ENCODE results near the gene OR5AU1.

OR5AU1 gene

DNA sequence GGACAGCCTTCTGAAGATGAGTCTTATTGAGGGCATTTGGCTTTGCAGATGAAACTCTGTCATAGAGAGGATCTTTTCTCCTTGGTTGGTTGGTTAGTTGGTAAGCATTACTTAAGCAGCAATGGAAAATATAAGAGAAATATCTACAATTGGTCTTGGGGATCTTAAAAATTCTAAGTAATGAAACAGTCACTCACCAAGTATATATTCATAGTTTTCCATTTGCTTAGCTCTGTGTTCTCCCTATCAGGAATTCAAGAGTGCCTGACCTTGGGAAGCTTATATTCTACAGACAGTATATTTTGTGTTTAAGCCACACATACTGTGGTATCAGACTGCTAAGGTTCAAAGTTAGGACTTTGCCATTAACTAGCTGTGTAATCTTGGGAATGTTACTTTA is at the start of gene OR5AU1:
TSS of gene OR5AU1 (minus strand) at position 101 of the 400 bp plus-strand sequence. CDS start 191 bp downstream, outside the sequence.
- no peak for DNase-seq

DNA sequence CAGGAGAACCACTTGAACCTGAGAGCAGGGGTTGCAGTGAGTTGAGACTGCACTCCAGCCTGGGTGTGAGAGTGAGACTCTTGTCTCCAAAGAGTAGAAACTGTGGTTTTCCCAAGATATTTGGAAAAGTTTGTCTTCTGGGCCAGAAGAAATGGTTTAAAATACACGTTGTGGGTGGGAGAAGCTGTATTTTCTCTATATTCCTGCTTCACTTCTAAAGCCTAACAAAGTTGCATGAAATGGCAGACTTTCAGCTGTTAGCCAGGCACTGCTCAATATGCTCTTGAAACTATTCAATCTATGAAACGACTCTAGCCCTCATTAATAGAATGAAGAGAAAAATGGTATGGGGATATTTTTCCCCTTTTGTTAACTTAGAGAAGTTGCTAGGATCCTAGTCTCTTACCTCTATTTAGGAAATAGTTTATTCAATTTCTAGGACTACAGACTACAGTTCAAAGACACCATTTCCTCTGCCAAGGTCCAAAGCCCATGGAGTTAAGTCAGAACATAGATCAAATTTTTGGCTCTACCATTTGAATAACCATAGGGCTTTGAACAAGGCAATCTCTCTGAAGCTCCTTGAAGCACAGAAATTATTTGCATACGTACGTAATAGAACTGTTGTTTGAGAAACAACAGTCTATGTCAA is 49.3 kb upstream of the OR5AU1 start:
- no peak for DNase-seq

DNA sequence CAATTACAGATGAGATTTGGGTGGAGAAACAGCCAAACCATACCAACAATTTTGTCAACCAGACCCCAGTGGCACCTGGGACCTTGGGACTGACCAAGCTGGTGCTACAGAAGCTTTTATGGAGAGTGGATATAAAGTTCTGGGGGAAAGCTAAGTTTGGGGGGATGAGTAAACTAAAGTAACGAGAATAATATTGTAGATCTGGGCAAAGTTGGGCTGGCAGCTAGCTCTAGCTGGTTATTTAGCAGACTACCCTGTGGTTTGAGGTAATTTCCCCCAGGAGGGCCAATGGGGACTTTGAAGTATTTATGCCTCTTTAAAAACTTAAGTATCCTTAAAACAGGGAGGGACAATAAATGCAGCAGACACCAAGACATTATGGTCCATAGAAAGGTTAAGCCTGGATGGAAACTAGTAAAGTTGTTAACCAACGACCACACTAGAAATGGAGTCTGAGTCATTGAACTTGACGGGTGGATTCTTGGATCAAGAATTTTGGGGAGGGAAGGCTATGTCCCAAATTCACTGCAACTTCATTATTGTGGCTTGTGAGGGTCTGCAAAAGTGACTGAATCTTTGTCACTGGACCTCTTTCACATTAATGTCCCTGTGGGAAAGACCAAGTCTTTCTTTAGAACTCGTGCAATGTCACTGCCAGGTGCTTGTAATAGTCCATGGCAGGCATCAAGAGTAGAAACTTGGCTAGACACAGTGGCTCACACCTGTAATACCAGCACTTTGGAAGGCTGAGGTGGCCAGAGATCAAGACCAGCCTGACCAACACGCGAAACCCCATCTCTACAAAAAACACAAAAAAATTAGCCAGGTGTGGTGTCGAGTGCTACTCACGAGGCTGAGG is 48.5 kb upstream of the OR5AU1 start:
- DNase-seq = no peak

DNA sequence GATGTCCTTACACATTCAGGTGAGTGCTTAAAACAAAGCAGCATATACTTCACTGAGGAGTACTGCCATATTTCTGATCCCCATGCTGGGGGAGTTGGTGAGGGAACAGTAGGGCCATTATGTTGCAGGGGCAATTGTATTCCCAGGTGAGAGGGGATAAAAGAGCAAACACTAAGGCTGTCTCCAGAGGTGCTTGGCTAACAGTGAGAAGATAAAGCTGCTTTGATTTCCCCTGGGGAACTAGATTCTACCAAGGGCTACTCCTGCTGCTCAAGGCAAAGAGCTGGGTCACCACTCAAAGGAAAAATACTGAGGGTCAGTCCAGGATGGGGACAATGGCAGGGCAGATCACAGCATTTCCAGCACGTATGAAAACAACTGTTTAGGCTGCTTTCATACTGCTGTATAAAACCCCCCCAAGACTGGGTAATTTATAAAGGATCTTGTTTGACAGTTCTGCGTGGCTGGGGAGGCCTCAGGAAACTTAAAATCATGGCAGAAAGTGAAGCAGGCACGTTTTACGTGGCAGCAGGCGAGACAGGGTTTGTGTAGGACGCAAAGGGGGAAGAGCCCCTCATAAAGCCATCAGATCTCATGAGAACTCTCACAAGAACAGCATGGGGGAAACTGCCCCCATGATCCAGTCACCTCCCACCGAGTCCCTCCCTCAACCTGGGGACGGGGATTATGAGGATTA is 47.8 kb upstream of the OR5AU1 start:
- no peak for DNase-seq

DNA sequence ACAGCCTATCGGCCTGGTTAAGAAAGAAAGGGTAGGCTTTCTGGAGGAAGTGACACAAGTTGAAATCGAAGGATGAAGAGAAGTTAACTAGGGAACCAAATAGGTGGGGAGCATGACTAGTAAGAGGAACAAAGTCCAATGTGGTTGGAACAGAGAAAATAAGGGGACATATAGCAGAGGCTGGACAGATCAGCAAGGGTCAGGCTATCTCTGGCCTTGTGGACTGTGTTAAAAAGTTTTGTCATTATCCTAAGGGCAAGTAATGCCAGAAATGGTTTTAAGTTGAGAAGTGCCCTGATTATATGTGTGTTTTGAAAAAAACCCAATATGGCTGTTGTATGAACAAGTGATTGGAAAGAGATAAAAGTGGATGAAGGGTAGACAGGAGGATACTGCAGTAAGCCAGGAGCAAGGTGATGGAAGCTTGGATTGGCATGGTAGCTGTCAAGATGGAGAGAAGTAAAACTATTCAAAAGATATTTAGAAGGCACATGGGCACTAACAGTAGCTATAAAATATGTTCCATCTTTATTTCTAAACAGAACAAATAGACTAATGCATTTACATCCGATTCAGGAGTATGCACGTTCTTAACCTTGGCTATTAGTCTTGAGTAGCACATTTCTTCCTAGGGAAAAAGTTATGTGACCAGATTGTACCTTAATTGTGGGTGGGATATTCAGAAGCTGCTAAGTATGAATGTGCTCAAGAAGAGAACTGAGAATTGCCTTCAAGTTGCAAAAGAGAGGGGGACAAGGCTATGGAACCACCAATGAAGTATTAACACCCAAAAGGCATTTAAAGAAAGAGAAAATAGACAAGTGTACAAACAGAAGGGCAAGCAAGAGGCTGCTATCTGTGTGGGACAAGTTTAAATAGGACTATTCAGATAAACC is 46.8 kb upstream of the OR5AU1 start:
- DNase-seq = no peak

DNA sequence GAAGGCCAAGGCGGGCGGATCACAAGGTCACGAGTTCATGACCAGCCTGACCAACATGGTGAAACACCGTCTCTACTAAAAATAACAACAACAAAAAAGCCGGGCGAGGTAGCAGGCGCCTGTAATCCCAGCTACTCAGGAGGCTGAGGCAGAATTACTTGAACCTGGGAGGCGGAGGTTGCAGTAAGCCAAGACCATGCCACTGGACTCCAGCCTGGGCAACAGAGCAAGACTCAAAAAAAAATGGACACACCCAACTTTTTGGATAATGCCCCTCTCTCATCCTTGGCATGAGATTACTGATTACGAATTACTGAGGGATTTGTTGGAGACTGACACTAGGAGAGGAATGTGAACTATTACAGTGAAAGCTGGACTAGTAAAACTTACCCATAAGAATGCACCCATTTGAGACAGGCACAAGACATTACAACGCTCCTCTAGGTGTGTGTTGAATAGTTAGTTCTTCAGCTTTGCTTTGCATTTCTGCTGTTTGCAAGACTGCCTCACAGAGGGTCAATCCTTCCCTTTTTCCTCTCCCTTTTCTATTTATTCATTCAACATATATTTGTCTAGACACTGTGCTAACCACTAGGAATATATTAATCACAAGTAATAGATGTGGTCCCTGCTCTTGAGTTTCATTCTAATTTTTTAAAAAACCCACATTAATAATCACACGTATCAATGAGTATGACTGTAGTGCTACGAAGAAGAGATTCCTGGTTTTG is 46.0 kb upstream of the OR5AU1 start:
- DNase-seq = no peak

DNA sequence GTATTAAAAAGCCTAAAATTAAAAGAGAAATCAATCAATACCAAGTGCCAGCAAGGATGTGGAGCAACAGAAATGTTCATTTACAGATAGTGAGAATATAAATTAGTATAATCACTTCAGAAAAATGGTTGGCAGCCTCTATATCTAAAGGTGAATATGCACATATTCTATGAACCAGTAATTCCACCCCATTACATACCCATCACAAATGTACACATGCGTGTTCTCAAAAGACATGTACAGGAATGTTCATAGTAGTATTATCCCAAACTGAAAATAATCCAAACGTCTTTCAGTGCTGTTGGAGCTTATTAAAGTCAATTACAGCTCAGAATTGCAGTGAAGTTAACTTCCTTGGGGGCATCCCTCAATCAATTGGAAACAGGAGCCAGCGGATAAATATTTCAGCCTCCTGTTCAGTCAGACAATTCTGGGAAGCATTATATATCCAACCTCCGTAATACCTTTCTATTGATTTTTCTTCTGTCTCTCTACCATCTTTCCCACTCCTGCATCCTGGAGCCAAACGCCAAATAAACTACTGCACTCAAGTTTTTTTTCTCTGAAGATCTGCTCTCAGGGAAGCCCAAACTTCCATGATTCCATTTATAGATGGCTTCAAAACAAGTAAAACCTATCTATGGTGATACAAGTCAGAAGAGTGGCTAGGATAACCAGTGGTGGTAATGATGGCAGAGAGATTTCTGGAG is 45.0 kb upstream of the OR5AU1 start:
- no peak for DNase-seq

DNA sequence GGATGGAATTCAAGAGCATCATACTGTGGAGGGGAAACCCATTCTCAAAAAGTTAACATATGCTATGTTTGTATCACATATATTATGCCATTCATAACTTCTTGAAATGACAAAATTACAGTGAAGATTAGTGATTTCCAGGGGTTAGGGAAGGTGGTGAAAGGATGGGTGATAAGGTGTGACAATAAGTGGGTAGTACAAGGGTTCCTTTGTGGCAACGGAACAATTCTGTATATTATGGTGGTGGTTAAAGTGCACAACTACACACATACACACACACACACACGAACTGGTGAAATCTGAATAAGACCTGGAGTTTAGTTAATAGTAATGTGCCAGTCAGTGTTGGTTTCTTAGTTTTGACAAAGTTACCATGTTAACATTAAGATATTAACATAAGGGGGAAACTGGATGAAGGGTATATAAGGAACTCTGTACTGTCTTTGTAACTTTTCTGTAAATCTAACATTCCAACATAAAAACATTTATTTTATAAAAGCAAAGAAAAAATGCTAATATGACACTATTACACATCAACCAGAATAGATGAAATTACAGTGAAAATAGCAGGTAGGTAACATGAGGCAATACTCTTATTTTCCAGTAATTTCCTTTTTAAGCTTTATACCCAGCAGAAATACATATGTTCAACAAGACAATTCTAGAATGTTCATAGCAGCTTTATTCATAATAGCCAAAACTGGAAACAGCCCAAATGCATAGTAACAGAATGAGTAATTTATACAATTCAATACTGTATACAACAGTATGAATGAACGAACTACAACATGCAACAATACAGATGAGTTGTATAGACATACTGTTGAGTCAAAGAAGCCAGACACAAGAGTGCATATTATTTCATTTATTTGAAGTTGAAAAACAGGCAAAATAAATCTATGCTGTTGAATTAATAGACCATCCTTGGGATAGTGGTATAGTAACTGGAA is 44.0 kb upstream of the OR5AU1 start:
- no peak for DNase-seq

DNA sequence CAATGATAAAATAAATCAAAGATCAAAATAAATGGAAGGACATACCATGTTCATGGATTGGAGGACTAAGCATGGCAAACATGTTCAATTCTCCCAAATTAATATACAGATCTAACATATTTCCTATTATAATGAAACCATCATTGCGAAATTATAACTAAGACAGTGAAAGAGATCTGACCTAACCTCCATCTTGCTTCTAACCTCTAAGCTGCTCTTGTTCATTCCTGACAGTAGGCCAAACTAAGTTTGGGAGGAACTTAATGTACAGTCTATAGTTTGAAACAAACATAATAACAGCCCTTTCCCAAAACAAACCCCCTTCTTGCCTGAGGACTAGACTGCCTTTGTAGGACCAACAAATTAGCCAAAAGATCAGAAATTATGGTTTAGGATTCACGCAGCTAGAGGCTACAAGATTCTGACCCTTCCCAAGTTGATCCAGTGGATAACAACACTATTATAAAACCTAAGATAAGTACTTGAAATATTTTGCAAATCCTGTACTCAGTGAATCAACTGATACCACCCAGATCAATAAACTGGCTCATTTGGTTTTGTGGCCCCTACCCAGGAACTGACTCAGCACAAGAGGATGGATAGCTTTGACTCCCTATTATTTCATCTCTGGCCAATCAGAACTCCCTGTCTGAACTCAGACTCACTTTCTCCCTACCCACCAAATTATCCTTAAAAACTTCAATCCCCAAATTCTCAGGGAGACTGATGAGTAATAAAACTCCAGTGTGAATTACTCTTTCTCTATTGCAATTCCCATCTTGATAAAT is 41.7 kb upstream of the OR5AU1 start:
- DNase-seq = no peak

DNA sequence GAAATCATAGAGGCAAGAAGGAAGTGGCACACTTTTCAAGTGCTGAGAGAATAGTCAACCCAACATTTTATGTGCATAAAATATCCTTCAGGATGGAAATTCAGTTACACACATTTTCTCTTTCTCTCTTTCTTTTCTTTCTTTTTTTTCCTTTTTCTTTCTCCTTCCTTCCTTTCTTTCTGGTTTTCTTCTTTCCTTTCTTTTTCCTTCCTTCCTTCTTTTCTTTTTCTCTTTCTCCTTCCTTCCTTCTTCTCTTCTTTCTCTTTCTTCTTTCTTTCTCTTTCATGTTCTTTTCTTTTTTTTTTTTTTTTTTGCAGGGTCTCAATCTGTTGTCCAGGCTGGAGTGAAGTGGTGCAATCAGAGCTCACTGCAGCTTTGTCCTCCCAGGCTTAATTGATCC is 38.7 kb upstream of the OR5AU1 start:
- DNase-seq = no peak

DNA sequence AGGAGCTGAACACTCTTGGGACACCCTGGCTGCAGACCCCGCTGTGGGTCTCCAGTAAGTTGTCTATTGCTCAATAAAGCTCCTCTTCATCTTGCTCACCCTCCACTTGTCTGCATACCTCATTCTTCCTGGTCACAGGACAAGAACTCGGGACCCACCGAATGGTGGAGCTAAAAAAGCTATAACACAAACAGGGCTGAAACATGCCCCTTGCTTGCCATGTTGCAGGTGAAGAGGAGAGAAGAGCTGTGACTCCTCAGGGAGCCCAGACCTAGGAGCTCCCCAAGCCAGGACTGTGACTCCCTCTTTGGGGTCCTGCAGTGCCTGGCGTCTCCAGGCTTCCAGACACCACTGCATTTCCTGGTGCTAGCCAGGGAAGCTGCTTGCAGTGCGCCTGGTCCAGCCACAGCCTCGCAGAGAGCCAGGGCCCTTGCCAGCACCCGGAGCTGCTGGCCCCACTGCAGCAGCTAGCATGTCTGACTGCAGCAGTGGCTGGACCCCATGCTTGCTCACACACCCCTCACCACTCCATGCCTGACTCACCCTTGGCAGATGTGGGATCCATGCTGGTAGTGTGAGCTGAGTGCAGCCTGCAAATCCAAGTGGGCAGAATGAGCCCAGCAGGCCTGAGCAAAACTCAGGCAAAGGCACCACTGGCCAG is 37.1 kb upstream of the OR5AU1 start:
- DNase-seq = no peak

DNA sequence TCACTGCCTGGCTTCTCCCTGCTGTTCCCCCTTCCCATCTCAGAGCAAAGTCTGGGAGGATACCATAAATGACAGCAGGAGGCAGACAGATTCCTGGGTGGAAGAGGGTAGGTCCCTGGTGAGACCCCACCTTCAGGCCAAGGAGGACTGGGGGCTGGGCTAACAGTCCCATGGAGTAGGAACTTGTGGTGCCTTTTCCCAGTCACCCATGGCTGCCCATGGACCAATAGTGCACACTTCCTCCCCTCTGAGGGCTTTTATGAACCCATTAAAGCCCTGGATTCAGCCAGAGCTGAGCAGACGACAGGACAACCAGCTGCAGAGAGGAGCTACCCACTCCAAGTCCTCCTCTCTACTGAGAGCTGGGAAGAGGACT is 36.6 kb upstream of the OR5AU1 start:
- no peak for DNase-seq

DNA sequence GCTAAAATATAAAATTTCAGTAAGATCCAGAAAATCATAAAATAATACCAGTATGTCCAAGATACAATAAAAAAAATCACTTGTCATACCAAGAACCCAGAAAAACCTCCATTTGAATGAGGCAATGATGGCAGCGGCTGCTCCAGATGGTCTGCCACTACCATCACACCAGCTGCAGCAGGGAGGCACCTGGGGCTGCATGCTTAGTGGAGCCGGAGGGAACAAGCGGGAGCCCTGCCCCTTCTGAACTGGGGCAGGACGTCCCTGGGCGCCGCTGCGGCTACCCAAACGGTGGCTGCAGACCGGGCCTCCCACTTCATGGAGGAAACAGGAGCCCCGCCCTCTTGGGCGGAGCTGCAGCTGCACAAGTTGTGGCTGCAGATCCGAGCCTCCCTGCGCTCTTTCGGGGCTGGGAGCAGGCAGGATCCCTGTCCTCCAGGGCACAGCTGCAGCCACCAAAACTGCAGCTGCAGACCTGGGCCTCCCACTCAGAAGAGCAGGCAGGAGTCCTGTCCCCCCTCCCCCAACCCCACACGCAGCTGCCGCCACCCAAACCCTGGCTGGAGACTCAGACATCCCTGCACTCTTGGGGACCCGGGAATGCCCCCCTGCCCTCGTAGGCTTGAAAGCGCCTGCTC is 36.1 kb upstream of the OR5AU1 start:
- DNase-seq = peak; percentile 85

DNA sequence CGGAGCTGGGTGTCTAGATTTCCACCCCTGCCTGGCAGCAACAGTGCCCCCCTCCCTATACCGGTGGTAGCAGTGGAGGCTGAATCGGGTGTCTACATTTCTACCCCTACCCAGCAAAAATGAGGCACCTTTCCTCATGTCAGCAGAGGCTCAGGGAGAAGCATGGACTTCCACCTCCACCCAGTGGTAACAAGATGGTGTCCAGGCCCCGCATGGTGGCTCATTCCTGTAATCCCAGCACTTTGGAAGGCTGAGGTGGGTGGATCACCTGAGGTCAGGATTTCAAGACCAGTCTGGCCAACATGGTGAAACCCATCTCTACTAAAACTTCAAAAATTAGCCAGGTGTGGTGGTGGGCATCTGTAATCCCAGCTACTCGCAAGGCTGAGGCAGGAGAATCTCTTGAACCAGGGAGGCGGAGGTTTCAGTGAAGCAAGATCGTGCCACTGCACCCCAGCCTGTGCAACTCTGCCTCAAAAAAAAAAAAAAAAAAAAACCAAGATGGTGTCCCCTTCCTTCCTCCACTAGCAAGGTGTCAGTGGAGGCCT is 35.5 kb upstream of the OR5AU1 start:
- DNase-seq = no peak

DNA sequence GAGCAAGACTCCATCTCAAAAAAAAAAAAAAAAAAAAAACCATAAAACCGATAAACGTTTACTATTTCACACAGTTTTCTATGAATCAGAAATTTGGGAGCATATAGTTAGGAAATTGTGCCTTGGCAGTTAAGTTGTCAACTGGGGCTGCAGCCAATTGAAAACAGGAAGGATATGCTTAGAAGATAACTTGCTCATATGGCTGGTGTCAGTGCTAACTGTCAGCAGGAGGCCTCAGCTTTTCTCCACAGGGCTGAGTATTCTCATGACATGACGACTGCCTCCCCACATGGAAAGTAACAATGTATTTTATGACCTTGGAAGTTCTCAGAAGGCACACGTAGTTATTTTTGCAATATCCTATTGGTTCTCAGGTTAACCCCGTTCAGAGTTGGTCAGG is 29.6 kb upstream of the OR5AU1 start:
- no peak for DNase-seq

DNA sequence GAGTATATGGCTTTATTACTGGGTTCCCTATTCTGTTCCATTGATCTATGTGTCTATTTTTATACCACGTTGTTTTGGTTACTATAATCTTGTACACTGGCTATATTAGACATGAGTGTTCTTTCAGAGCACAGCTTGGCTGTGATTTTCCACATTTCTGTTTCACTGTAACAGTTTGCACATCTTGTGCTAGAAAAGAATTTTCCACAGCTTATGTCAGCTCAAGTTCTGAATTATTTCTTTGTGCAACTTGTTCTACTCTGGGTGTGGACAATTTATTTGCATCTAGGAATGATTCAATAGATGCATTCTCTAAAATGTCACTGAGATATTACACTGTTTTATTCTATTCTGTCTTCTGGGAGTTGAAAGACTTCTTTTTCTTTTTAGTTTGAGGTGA is 28.4 kb upstream of the OR5AU1 start:
- no peak for DNase-seq

DNA sequence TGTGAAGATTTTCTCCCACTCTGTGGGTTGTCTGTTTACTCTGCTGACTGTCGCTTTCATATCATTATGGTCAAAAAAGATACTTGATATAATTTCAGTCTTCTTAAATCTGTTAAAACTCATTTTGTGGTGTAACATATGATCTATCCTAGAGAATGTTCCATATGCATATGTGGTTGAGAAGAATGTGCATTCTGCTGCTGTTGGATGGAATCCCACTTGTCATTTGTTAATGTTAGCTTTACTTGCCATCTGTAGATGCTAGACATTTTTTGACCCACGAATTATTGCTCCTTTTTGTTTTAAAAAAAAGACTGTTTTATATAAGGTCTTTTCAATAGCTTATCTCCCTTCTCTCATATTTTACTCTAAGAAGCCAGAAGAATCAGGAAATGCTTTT is 26.3 kb upstream of the OR5AU1 start:
- no peak for DNase-seq

DNA sequence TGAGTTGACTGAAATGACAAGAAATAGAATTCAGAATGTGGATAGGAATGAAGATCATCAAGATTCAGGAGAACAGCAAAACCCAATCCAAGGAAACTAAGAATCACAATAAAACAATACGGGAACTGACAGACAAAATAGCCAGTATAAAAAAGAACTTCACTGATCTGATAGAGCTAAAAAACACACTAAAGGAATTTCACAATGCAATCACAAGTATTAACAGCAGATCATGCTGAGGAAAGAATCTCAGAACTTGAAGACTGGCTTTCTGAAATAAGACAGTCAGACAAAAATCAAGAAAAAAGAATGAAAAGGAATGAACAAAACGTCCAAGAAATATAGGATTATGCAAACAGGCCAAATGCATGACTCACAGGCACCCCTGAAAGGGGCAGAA is 15.3 kb upstream of the OR5AU1 start:
- DNase-seq = no peak

Data from activated effector memory CD4-positive, alpha-beta T cell treated with anti-CD3 and anti-CD28 coated beads, Interleukin-2, amount 50 U/mL, for 16 hours (primary cell).